ENCODE results near the gene TLCD5. TPM values are rescaled to one million over a fixed set of nuclear protein-coding genes. Genes with fewer than 3 reads are reported as not detected.
A peak's percentile ranks its signal among the peaks of the same experiment; 100 is the strongest.

Gene TLCD5
- total and polyA plus RNA-seq, 2 experiments from 2014 or later = 8.7 to 9.0 TPM

- Histone ChIP-seq H3K4me3 (no peak overlapping the region), H3K4me2 (no peak overlapping the region), H3K9me2 (replicated peaks; ENCODE audit: insufficient read depth) (no peaks in the 10 kb centered on the region), H2AFZ (no peak overlapping the region), H3K9me3 (ENCODE audit: low read depth) (peaks cover 4% of the 10 kb centered on the region), H3K27me3 (no peaks in the 10 kb centered on the region), H3K4me1 (ENCODE audit: insufficient read depth) (peaks cover 15% of the 10 kb centered on the region), H3K79me2 (peaks cover 97% of the 10 kb centered on the region), H4K20me1 (ENCODE audit: insufficient read depth, poor library complexity, severe bottlenecking) (peaks cover 16% of the 10 kb centered on the region), H3K27ac (peak overlapping the region; percentile 21), H3K36me3 (replicated peaks; ENCODE audit: insufficient read depth, low read depth) (no peaks in the 10 kb centered on the region)
- WGBS (ENCODE audit: low lambda C conversion rate, missing lambda C conversion rate) = 77% methylated on average over 3 of the region's 3 CpGs
- no peak for TF ChIP-seq EZH2 (IDR thresholded peaks at IDR 0.05; ENCODE audit: borderline replicate concordance)
- no peak for TF ChIP-seq CTCF (IDR thresholded peaks at IDR 0.05; ENCODE audit: poor library complexity)
- TF ChIP-seq EZH2phosphoT487 (IDR thresholded peaks at IDR 0.05; ENCODE audit: low read depth, severe bottlenecking, unreplicated experiment) = no peak
- no peak for DNase-seq (ENCODE audit: low spot score)
These were observed 50.0 kb downstream of the TLCD5 start for GRCh38 chr11:120375076-120375475.

GRCh38 chr11:120376547-120377182 lies 51.6 kb downstream of the TLCD5 start:
- DNase-seq (ENCODE audit: low spot score) = no peak
- peaks cover 11% of the 10 kb centered on the region for H3K4me1 ChIP-seq (ENCODE audit: insufficient read depth)
- H3K27me3 ChIP-seq = no peaks in the 10 kb centered on the region
- H3K9me2 ChIP-seq (replicated peaks; ENCODE audit: insufficient read depth) = no peaks in the 10 kb centered on the region
- no peak overlapping the region for H3K4me2 ChIP-seq
- peaks cover 4% of the 10 kb centered on the region for H3K9me3 ChIP-seq (ENCODE audit: low read depth)
- peaks cover 97% of the 10 kb centered on the region for H3K79me2 ChIP-seq
- no peak overlapping the region for H3K27ac ChIP-seq
- no peak overlapping the region for H3K4me3 ChIP-seq
- TF ChIP-seq EZH2phosphoT487 (IDR thresholded peaks at IDR 0.05; ENCODE audit: low read depth, severe bottlenecking, unreplicated experiment) (no peak), EZH2 (IDR thresholded peaks at IDR 0.05; ENCODE audit: borderline replicate concordance) (no peak), CTCF (IDR thresholded peaks at IDR 0.05; ENCODE audit: poor library complexity) (no peak)
- H2AFZ ChIP-seq = no peak overlapping the region
- WGBS (ENCODE audit: low lambda C conversion rate, missing lambda C conversion rate) = 95% methylated on average over 6 of the region's 6 CpGs
- peaks cover 8% of the 10 kb centered on the region for H4K20me1 ChIP-seq (ENCODE audit: insufficient read depth, poor library complexity, severe bottlenecking)
- no peaks in the 10 kb centered on the region for H3K36me3 ChIP-seq (replicated peaks; ENCODE audit: insufficient read depth, low read depth)

- Histone ChIP-seq H3K4me2 (no peak overlapping the region), H3K27ac (no peak overlapping the region)
- 97% methylated on average over 3 of the region's 3 CpGs for WGBS (ENCODE audit: low lambda C conversion rate, missing lambda C conversion rate)
These were observed 53.4 kb downstream of the TLCD5 start for GRCh38 chr11:120378474-120378873.

GRCh38 chr11:120381401-120381800 lies 56.3 kb downstream of the TLCD5 start:
- H3K9me3 ChIP-seq (ENCODE audit: low read depth) = peaks cover 4% of the 10 kb centered on the region
- H3K27ac ChIP-seq = no peak overlapping the region
- WGBS (ENCODE audit: low lambda C conversion rate, missing lambda C conversion rate) = 94% methylated on average over 7 of the region's 7 CpGs
- peaks cover 26% of the 10 kb centered on the region for H4K20me1 ChIP-seq (ENCODE audit: insufficient read depth, poor library complexity, severe bottlenecking)
- no peaks in the 10 kb centered on the region for H3K4me1 ChIP-seq (ENCODE audit: insufficient read depth)
- H2AFZ ChIP-seq = no peak overlapping the region
- H3K4me2 ChIP-seq = no peak overlapping the region
- peaks cover 100% of the 10 kb centered on the region for H3K79me2 ChIP-seq
- no peak overlapping the region for H3K4me3 ChIP-seq
- no peak for DNase-seq (ENCODE audit: low spot score)
- H3K36me3 ChIP-seq (replicated peaks; ENCODE audit: insufficient read depth, low read depth) = no peaks in the 10 kb centered on the region
- H3K9me2 ChIP-seq (replicated peaks; ENCODE audit: insufficient read depth) = no peaks in the 10 kb centered on the region
- no peaks in the 10 kb centered on the region for H3K27me3 ChIP-seq
- TF ChIP-seq EZH2phosphoT487 (IDR thresholded peaks at IDR 0.05; ENCODE audit: low read depth, severe bottlenecking, unreplicated experiment) (no peak), EZH2 (IDR thresholded peaks at IDR 0.05; ENCODE audit: borderline replicate concordance) (no peak), CTCF (IDR thresholded peaks at IDR 0.05; ENCODE audit: poor library complexity) (no peak)

More at GRCh38 chr11:120378474-120378873, 53.4 kb downstream of the TLCD5 start:
- Histone ChIP-seq H3K9me2 (replicated peaks; ENCODE audit: insufficient read depth) (no peaks in the 10 kb centered on the region), H3K9me3 (ENCODE audit: low read depth) (peaks cover 4% of the 10 kb centered on the region), H4K20me1 (ENCODE audit: insufficient read depth, poor library complexity, severe bottlenecking) (peaks cover 11% of the 10 kb centered on the region), H3K36me3 (replicated peaks; ENCODE audit: insufficient read depth, low read depth) (no peaks in the 10 kb centered on the region), H3K4me1 (ENCODE audit: insufficient read depth) (no peaks in the 10 kb centered on the region), H3K4me3 (no peak overlapping the region), H2AFZ (no peak overlapping the region), H3K27me3 (no peaks in the 10 kb centered on the region), H3K79me2 (peaks cover 100% of the 10 kb centered on the region)
- DNase-seq (ENCODE audit: low spot score) = no peak
- no peak for TF ChIP-seq EZH2phosphoT487 (IDR thresholded peaks at IDR 0.05; ENCODE audit: low read depth, severe bottlenecking, unreplicated experiment)

Data from hepatocyte (in vitro differentiated cells).